ENCODE measurements around the gene CLEC2D.
"Not testable (repeated sequence)": the region's sequence is repeated elsewhere in the genome, so short reads cannot be mapped to it uniquely, and the experiment has no call there.

The CLEC2D gene

GRCh38 chr12:9692909-9693308 is 23.4 kb downstream of the CLEC2D start:
- no peak for DNase-seq (ENCODE audit: low spot score)
- no peak for TF ChIP-seq CTCF (IDR thresholded peaks at IDR 0.05; ENCODE audit: borderline replicate concordance, control extremely low read depth, extremely low read depth, insufficient read depth, missing control alignments)
- in situ Hi-C loops (cut with MboI; ENCODE audit: low sequenced_read_pairs, unreplicated experiment), result no loop called here

GRCh38 chr12:9694241-9694640 is 24.7 kb downstream of the CLEC2D start:
- TF ChIP-seq CTCF (IDR thresholded peaks at IDR 0.05; ENCODE audit: borderline replicate concordance, control extremely low read depth, extremely low read depth, insufficient read depth, missing control alignments), result no peak
- in situ Hi-C loops (cut with MboI; ENCODE audit: low sequenced_read_pairs, unreplicated experiment), result no loop called here
- DNase-seq (ENCODE audit: low spot score), result no peak

- DNase-seq (ENCODE audit: low spot score); in situ Hi-C loops (cut with MboI; ENCODE audit: low sequenced_read_pairs, unreplicated experiment): not testable (repeated sequence)
Measured at GRCh38 chr12:9695150-9695549, 25.6 kb downstream of the CLEC2D start.

- DNase-seq (ENCODE audit: low spot score); in situ Hi-C loops (cut with MboI; ENCODE audit: low sequenced_read_pairs, unreplicated experiment): not testable (repeated sequence)
Measured at GRCh38 chr12:9695661-9696060, 26.1 kb downstream of the CLEC2D start.

GRCh38 chr12:9697619-9698018 is 28.1 kb downstream of the CLEC2D start:
- in situ Hi-C loops (cut with MboI; ENCODE audit: low sequenced_read_pairs, unreplicated experiment), result no loop called here
- DNase-seq (ENCODE audit: low spot score), result no peak
- no peak for TF ChIP-seq CTCF (IDR thresholded peaks at IDR 0.05; ENCODE audit: borderline replicate concordance, control extremely low read depth, extremely low read depth, insufficient read depth, missing control alignments)

- DNase-seq (ENCODE audit: low spot score), result no peak
- no peak for TF ChIP-seq CTCF (IDR thresholded peaks at IDR 0.05; ENCODE audit: borderline replicate concordance, control extremely low read depth, extremely low read depth, insufficient read depth, missing control alignments)
- in situ Hi-C loops (cut with MboI; ENCODE audit: low sequenced_read_pairs, unreplicated experiment), result no loop called here
Measured at GRCh38 chr12:9698681-9699080, 29.2 kb downstream of the CLEC2D start.

- TF ChIP-seq CTCF (IDR thresholded peaks at IDR 0.05; ENCODE audit: borderline replicate concordance, control extremely low read depth, extremely low read depth, insufficient read depth, missing control alignments), result no peak
Measured at GRCh38 chr12:9699269-9699897, 29.9 kb downstream of the CLEC2D start.

More at GRCh38 chr12:9699269-9699897, 29.9 kb downstream of the CLEC2D start:
- DNase-seq (ENCODE audit: low spot score), result no peak
- in situ Hi-C loops (cut with MboI; ENCODE audit: low sequenced_read_pairs, unreplicated experiment), result no loop called here

Measured in GM13976 (cell line).